OCI-LY1 (cell line): Measurements from ENCODE around the gene AFAP1.

ENCODE experiments used
- H2AFZ ChIP-seq: fragments of 200-600 bp; sonication (generic), shearing (Covaris generic); 2 replicates; pipeline ENCODE4 v1.6.0; 2014; ENCODE audit warnings: antibody characterized with exemption, mild to moderate bottlenecking, low read length
- H3F3A ChIP-seq: fragments of 200-600 bp; sonication (generic), shearing (Covaris generic); 2 replicates; pipeline ENCODE4 v1.6.0; 2014; ENCODE audit warnings: mild to moderate bottlenecking, antibody characterized with exemption, low read length, moderate library complexity; ENCODE audit not compliant: insufficient read depth
- H3K27ac ChIP-seq: fragments of 200-600 bp; sonication (generic); 2 replicates; pipeline ENCODE4 v1.5.1; 2014; ENCODE audit warnings: low read length, mixed run types, mild to moderate bottlenecking, low read depth; ENCODE audit not compliant: poor library complexity, severe bottlenecking
- H3K27me3 ChIP-seq: fragments of 200-600 bp; sonication (generic); 2 replicates; pipeline ENCODE4 v1.6.0; 2014; ENCODE audit warnings: antibody characterized with exemption, mild to moderate bottlenecking, low read length, moderate library complexity; ENCODE audit not compliant: insufficient read depth
- H3K36me3 ChIP-seq: fragments of 200-600 bp; sonication (generic); 2 replicates; pipeline ENCODE4 v1.6.1; 2014; ENCODE audit warnings: mild to moderate bottlenecking, antibody characterized with exemption, low read length, moderate library complexity, mixed read lengths; ENCODE audit not compliant: insufficient read depth
- H3K4me1 ChIP-seq: fragments of 200-600 bp; sonication (generic); 2 replicates; pipeline ENCODE4 v1.5.1; 2014; ENCODE audit warnings: mild to moderate bottlenecking, low read length, moderate library complexity; ENCODE audit not compliant: insufficient read depth, severe bottlenecking
- H3K4me2 ChIP-seq: fragments of 200-600 bp; sonication (generic), shearing (Covaris generic); 2 replicates; pipeline ENCODE4 v1.6.1; 2014; ENCODE audit warnings: low read length
- H3K4me3 ChIP-seq: fragments of 200-600 bp; sonication (generic); 2 replicates; pipeline ENCODE4 v1.5.1; 2014; ENCODE audit warnings: low read length, low read depth, mild to moderate bottlenecking, mixed read lengths; ENCODE audit not compliant: poor library complexity, severe bottlenecking
- H3K79me2 ChIP-seq: fragments of 200-600 bp; shearing (Covaris generic); 2 replicates; pipeline ENCODE4 v1.6.1; 2016; ENCODE audit warnings: mixed run types, low read length, mixed read lengths; ENCODE audit not compliant: insufficient read depth
- H3K9ac ChIP-seq: fragments of 200-600 bp; sonication (generic), shearing (Covaris generic); 2 replicates; pipeline ENCODE4 v1.6.1; 2014; ENCODE audit warnings: mild to moderate bottlenecking, low read length, mixed read lengths
- H3K9me2 ChIP-seq: fragments of 200-600 bp; sonication (generic), shearing (Covaris generic); 2 replicates; pipeline ENCODE4 v1.6.1; 2014; ENCODE audit warnings: low read depth, mild to moderate bottlenecking, low read length, mixed read lengths
- H3K9me3 ChIP-seq: fragments of 200-600 bp; shearing (Covaris generic); 2 replicates; pipeline ENCODE4 v1.6.1; 2014; ENCODE audit warnings: low read length, mixed read lengths
- H4K20me1 ChIP-seq: fragments of 200-600 bp; sonication (generic), shearing (Covaris generic); 2 replicates; pipeline ENCODE4 v1.6.0; 2016; ENCODE audit warnings: mild to moderate bottlenecking, low read length; ENCODE audit not compliant: insufficient read depth
- CTCF ChIP-seq: fragments of 200-600 bp; sonication (generic), shearing (Covaris generic); IDR thresholded peaks from 2 replicates; pipeline ENCODE4 v1.5.1; 2017; ENCODE audit warnings: mild to moderate bottlenecking, antibody characterized with exemption, low read length, moderate library complexity, mixed read lengths
- EZH2 ChIP-seq: fragments of 200-600 bp; sonication (generic), shearing (Covaris generic); IDR thresholded peaks from 2 replicates; pipeline ENCODE4 v1.8.0; 2017; ENCODE audit warnings: borderline replicate concordance, mixed run types, mild to moderate bottlenecking, antibody characterized with exemption, low read length, moderate library complexity, mixed read lengths

The AFAP1 gene

GRCh38 chr4:7808181-7808580 is 131.5 kb downstream of the AFAP1 start:
- Histone ChIP-seq H3K9me2 (no peaks in the 10 kb centered on the region), H3K27ac (no peak overlapping the region), H3K9me3 (no peaks in the 10 kb centered on the region), H3K27me3 (no peaks in the 10 kb centered on the region), H3K4me2 (no peak overlapping the region), H3K4me1 (no peaks in the 10 kb centered on the region), H3K4me3 (no peak overlapping the region), H4K20me1 (no peaks in the 10 kb centered on the region), H3K79me2 (no peaks in the 10 kb centered on the region), H3K36me3 (no peaks in the 10 kb centered on the region), H3K9ac (no peak overlapping the region), H2AFZ (no peak overlapping the region), H3F3A (no peaks in the 10 kb centered on the region)
- TF ChIP-seq CTCF (no peak), EZH2 (no peak)

GRCh38 chr4:7807351-7807921 is 132.2 kb downstream of the AFAP1 start:
- Histone ChIP-seq H2AFZ (no peak overlapping the region), H3K4me1 (no peaks in the 10 kb centered on the region), H3K9ac (no peak overlapping the region), H3K4me2 (no peak overlapping the region), H3K36me3 (no peaks in the 10 kb centered on the region), H3K9me3 (no peaks in the 10 kb centered on the region), H3K9me2 (no peaks in the 10 kb centered on the region), H3F3A (no peaks in the 10 kb centered on the region), H4K20me1 (no peaks in the 10 kb centered on the region), H3K79me2 (no peaks in the 10 kb centered on the region), H3K27me3 (no peaks in the 10 kb centered on the region), H3K4me3 (no peak overlapping the region), H3K27ac (no peak overlapping the region)
- TF ChIP-seq EZH2 (no peak), CTCF (no peak)

GRCh38 chr4:7806338-7807090 is 133.1 kb downstream of the AFAP1 start:
- Histone ChIP-seq H3K27me3 (no peaks in the 10 kb centered on the region), H3K4me1 (peaks cover 2% of the 10 kb centered on the region), H2AFZ (no peak overlapping the region), H3K4me3 (no peak overlapping the region), H3F3A (no peaks in the 10 kb centered on the region), H3K9me3 (no peaks in the 10 kb centered on the region), H4K20me1 (no peaks in the 10 kb centered on the region), H3K79me2 (no peaks in the 10 kb centered on the region), H3K9me2 (no peaks in the 10 kb centered on the region), H3K27ac (no peak overlapping the region), H3K36me3 (no peaks in the 10 kb centered on the region), H3K9ac (no peak overlapping the region), H3K4me2 (no peak overlapping the region)
- TF ChIP-seq EZH2 (no peak), CTCF (no peak)
